HG03066 (cell line): Measurements from ENCODE around the gene NOS1AP.

Experiments used
- ATAC-seq: cut with Tn5 transposase; IDR thresholded peaks from one replicate; pipeline ENCODE4 v1.9.1; 2021; ENCODE audit warnings: low read depth; ENCODE audit not compliant: unreplicated experiment

The NOS1AP gene

DNA sequence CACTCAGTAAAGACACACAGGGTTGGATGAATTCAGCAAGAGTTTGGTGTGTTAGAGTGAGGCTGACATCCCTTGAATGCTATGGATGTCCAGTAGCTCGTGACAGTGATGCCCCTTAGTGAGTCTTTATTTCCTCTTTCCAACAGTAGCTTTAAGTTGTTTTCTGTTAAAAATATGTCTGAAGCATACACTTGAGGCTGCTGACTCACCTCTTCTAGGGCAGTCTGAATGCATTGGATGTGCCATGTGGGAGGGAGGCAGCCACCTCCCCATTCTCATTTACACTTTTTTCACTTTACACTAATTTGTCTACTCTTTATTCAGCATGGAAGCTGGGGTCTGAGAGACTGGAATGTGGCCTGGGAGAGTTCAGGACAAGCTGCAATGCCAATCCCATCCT is 17.6 kb downstream of the NOS1AP start:
- ATAC-seq = no peak

DNA sequence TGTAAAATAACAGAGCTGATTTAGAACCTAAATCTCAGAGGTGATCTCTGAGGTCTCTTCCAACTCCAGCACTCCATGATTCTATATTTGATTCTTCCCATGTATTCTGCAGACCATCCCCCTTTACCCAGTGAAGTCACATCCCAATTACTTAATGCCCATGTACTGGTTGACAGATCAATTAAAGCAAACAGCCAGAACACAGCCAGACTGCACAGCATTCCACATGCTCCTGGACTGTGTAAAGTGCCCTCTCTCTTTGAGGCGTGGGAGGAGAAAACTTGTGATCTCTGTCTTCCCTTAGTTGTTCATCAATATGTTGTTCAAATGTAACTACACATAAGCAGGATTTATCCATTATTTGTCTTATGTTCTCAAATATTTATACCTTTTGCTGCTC is 18.1 kb downstream of the NOS1AP start:
- no peak for ATAC-seq

DNA sequence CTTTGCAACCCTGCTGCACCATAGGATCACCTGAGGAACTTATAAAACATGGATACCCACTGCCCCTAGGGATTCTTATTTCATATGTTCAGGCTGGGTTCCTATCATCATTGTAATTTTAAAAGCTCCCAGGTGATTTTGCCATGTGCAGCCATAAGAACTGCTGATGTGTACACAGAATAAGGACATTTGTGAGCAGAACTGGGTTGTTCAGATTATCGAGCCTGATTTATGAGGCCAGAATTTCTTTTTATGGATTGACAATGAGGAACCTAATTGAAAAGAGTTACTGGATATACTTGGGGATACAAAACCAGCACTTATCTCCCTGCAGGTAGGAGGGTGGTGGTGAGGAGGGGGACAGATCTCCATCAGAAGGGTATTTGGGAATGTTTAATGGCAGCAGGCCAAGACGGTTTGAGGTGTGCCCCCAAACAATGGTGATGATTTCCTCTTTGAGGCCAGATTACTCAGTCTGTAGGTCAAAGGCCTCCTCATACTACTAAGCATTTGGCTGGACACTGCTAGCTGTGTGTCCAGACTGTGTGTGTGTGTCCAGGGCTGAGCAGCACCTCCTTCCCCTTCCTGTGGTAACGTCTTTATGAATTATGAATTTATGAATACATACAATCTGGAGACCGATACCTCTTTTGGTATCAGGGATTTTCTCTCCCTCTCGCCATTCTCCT is 18.9 kb downstream of the NOS1AP start:
- ATAC-seq = no peak

DNA sequence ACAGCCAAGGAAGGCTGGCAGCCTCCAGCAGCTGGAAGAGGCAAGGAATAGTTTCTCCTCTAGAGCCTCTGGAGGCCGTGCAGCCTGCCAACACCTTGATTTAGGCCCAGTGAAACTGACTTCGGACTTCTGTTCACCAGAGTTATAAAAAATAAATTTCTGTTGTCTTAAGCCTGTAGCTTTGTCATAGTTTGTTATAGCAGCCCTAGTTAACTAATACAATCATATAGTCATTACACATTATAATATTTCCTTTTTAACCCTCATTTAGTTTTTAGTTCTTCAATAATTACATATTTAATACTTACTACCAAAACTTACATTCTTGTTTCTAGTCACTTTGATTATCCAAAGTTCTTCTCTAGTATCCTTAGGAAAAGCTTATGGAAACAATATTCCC is 20.3 kb downstream of the NOS1AP start:
- no peak for ATAC-seq

DNA sequence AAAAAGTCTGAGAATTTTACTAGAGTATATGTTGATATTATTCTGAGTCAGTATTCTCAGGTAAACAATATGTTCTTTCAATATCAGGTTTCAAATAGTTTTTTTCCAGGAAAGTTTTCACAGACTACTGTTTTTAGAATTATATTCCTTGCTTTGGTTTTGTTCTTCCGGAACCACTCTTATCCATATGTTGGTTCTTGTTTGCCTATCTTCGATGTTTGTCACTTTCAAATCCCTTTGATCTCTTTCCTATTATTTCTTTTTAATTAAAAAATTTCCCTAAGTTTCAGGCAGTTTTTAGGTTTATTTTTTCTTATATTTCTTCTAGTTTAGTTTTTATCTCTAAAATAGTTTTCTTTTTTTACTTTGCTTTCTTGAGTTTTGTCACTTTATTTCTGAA is 20.9 kb downstream of the NOS1AP start:
- no peak for ATAC-seq

DNA sequence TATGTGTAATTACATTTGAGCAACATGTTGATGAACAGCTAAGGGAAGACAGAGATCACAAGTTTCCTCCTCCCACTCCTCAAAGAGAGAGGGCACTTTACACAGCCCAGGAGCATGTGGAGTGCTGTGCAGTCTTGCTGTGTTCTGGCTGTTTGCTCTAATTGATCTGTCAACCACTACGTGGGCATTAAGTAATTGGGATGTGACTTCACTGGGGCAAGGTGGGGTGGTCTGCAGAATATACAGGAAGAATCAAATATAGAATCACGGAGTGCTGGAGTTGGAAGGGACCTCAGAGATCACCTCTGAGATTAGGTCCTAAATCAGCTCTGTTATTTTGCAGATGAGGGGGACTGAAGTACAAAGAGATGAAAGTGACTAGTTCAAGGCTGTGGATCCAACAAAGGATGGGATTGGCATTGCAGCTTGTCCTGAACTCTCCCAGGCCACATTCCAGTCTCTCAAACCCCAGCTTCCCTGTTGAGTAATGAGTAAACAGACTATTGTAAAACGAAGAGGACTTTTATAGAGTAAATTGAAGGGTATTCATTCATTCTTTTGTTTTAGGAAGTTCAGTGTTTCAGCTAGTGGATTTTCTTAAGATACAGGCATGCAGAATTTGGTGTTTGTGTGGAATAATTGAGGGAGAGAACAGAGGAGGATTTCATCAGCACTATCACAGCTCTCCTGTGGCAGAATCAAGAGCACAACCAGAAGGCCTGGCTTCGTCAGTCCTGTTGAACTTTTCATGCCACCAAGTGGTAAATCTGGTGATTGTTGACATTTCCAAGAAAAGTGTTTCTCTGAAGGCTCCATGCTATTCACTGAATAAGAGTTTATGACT is 22.4 kb downstream of the NOS1AP start:
- no peak for ATAC-seq

DNA sequence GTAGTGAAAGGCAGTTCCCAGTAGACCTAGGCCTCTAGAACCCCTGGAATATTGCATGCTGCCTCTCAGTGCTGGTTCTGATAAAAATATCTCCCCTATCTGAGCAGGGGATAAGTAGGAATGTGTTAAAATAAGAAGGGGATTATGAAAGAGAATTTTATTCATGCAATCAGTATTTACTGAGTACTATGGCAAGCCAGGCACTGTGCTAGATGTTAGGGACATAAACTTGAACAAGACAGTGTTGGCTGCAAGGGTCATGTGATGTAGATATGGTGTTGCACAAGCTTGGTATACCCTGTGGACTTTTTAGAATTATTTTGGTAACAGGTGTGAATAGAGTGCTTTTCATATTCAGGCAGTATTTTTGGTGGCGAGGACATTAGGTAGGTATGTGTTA is 23.6 kb downstream of the NOS1AP start:
- no peak for ATAC-seq

DNA sequence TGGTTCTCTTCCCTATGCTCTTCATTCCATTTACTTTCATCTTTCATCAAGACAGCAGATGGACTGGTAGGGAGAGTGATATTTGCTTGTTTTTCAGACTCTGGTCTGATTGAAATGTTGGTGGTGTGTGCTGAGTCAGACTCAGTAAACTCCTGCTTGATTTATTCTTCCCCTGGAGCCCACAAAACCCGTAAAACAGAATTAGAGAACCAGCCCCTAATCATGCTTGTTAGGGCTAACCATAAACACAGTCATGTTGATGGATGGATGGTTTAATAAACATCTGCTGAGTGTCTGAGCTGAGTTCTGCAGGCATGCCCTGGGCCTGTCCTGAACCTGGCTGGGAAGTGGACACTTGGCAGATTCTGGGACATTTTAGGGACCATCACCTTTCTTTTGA is 24.8 kb downstream of the NOS1AP start:
- ATAC-seq = no peak

DNA sequence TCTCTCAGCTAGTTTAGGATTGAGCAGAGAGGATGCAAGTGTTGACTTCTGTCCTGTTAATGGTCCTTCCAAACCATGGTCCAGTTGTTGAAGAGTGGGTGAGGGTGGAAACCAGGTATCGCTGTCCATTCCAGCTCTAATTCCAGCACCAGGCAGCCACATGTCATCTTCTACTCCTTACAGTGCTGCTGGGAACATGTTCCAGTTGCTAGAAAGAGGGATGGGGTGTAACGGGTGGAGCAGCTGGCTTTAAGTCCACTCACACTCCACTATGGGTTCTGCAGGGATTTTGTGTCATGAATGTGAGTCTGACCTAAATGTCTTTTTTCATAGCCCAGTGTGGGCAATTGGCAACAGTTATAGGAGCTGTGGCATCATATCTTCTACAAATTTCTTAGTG is 25.2 kb downstream of the NOS1AP start:
- ATAC-seq = no peak

DNA sequence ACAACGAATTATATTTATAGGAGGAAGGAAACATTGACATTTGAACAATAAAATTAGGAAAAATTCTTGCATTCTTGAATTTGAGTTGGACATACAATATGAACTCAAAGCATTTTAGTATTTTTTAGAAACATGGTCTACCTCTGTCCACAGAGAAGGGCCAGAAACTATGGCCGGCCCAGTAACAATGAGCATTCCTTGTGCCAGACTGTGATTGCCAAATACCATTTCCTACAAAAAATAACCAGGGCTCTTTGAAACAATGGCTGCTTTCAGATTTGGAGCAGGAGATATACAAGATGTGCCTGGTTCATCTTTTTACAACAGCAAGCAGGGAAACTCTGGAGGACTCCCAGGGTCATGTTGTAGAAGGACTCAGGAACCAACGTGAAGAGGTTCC is 38.4 kb downstream of the NOS1AP start:
- ATAC-seq = no peak

DNA sequence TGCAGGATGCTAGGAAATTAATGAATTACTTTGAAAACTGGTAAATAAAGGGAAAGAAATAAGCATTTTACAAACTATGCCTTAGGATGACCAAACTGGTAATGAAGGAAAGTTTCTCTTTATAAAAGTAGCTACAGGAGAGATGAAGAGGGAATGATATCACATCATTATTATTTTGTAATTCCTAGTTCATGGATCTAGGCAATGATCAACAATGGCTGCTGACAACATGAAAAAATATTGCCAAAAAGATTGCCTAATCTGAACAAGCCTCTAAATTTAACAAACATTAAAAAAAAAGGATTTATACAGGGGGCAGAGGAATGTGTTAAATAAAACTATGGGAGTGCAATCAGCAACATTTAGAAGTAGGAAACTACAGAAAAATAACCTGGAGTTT is 38.9 kb downstream of the NOS1AP start:
- no peak for ATAC-seq

DNA sequence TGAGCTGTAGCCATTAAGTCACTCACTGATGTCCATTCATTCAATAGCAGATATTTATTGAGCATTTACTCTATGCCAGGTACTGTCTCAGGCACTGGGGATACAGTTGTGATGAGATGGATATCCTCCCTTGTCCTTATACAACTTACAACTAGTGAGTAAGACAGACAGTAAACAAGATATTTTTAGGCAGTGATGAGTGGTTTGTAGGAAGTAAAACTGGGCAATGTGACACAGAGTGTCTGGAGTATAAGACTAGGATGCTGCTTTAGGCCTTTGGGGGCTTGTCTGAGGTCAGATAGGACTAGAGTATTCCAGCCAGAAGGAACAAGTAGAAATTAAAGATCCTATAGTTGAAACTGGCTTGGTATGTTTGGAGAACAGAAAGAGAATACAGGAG is 41.4 kb downstream of the NOS1AP start:
- ATAC-seq = no peak

DNA sequence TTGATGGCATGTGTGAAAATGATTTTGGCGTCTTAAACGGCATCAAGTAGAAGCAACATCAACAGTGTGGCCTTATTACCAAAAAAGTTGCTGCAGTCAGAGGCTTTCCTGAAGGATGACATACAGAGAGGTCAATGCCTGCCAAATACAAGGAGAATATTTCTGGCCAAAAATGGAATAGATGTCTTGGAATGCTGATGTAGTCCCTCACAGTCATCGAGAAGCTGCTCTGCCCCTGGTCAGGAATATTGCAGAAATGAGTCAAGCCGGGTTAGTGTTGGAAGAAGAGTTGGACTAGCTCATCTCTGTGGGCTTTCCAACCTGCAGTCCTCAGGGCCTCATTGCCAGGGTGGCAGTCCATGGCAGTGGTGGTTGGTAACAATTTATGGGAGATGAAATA is 42.1 kb downstream of the NOS1AP start:
- no peak for ATAC-seq

DNA sequence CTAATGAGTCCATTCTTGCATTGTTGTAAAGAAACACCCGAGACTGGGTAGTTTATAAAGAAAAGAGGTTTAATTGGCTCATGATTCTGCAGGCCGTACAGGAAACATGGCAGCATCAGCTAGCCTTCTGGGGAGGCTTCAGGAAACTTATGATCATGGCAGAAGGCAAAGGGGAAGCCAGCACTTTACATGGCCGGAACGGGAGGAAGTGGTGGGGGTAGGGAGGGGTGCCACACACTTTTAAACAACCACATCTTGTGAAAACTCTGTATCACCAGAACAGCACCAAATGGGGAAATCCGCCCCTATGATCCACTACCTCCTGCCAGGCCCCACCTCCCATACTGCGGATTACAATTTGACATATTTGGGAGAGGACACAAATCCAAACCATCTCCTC is 43.9 kb downstream of the NOS1AP start:
- no peak for ATAC-seq

DNA sequence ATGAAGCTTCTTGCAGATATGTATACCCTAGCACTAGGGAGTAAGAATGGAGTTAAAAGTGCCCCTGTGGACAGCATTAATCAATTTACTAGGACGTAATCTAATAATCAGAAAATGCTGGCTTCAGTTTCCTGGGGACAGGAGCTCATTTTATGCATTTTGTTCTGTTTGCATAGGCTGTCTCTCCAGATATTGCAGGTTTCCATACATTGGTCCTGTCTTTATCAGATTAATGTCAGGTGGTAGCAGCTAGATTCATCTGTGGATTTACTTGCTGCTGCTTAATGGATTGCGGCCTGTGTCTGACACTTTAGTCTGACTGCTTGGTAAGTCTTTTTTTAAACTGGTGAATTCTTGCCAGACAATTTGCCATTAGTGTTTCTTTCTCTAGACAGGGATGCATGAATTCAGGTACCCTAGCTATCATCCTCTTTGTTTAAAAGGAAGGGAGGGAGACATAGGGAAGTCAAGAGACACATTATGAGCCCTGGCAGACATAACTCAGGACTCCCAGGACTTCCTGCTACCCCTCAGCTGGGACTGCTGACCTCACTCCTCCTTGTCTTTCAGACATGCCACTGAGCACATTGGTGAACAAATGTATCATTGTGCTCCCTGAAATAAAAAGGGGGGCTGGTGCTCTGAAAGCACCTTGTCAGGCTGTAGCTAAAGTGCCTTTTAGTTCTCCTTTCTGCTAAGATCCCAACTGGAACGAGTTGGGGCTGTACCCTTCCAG is 47.7 kb downstream of the NOS1AP start:
- ATAC-seq = no peak

DNA sequence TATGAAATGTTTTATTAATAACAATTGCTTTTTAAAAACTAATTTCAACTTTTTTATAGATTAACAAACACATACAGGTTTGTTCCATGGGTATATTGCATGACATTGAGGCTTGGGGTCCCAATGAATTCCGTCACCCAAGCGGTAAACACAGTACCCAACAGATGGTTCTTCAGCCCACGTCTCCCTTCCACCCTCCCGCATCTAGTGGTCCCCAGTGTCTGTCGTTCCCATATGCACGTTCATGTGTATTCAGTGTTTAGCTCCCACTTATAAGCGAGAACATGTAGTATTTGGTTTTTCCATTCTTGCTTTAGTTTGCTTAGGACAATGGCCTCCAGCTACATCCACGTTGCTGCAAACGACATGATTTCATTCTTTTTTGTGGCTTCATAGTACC is 48.6 kb downstream of the NOS1AP start:
- ATAC-seq = no peak

DNA sequence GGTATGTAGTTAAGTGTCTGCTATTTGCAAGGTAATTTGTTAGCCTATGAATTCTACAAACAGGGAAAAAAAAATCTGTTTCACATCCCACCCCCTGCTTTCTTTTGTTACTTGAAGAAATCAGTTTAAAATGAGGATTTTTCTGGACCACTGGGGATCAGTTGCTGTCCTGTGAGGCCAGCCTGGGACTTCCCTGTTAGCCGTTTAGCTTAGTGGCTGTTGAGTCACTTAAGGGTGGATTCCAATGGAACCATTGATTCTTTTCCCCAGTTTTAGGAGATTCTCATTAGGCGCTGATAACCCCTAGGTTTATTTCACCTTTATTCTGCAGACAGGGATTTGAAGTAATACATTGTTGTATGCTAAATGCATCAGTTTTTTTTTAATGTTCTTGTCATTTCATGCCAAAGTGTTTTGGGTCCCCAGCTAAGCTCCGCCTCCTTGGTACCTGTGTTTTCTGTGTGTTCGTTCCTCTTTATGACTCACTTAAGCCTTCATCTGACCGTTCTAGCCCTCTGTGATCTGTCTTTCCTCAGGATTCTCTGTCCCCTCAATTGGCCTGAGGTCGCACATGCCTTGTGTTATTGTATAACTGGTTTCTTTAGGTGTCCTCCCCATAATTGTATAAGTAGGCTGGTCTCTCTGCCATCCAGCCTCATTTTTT is 59.3 kb downstream of the NOS1AP start:
- ATAC-seq = no peak

DNA sequence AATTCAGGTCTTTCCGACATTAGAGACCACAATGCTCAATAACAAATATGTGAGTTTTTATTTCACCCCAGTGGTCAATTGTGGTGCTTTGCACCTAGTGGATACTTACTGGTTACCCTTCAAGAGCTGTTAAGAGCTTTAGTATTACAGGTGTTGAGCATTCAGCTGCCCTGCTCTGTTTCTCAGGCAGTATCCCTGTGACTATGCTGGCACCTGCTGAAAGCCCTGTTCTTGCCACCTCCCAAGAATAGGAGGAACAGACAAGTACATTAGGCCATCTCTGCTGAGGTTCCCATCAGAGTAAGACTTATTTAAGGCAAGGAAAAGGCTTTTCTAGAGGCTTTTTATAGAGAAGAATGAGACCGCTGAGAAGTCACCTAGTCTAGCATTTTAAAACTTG is 60.8 kb downstream of the NOS1AP start:
- no peak for ATAC-seq

DNA sequence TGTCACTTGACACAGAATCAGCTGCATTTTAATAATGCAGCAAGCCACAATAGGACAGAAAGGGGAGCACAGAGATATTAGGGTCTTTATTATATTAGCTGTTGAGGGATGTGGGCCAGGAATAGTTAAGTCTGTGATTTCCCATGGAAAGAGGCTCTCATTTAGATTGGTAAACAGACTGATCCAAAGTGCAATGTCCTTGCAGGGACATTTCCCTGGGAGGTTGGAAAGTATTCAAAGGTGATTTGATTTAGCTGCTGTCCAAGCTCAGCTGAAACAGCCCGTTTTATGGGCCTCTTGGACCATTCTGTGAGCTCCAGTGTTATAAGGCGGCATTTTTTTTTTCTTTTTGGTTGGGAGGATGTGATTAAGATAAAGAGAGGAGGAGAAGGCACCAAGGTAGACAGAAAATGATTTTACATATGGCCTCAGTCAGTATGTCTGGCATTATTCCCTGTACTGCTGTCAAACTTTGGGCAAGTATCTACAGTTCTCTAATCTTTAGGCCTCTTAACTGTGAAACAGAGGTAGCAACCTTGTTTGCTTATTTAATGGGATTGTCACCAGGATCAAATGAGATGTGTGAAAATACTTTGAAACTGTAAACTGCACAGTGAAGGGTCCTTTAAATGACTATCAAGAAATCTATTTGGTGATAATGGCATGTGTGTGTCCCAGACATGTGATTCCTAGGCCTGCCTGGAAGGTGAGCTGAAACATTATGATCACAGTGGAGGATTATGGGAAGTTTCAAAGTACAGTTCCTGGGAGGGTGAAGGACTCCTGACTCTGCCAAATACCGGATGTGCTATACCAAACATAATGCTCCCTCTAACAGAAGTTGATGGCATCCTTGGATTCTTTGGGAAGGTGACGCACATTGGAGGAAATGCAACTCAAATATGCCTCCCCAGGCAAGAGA is 62.2 kb downstream of the NOS1AP start:
- no peak for ATAC-seq

DNA sequence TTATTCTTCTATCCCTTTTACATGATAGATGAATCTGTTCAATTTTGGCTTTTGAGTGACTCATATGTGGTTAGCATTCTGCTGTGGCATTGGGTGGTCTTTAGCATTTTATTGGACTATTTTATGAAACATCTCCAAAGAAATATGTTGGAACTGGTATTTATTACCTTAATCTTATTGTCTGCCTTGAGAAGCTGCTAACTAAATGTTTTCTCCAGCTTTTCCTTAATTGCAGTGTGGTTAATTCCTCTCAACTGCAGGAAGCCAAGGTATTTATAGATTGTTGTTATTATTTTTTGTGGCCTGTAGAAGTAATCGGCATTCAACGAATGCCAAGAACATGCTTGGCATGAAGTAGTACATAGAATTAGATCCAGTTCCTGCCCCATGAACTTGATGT is 64.1 kb downstream of the NOS1AP start:
- ATAC-seq = no peak
